Stimulated activated CD8-positive, alpha-beta memory T cell treated with anti-CD3 and anti-CD28 coated beads, Interleukin-2, amount 100 ng/mL, for 48 hours (primary cell): Measurements from ENCODE around the gene FAM89B.
"Not testable (repeated sequence)": the region's sequence is repeated elsewhere in the genome, so short reads cannot be mapped to it uniquely, and the experiment has no call there.

Source experiments
- DNase-seq, 2 donors: peaks; one replicate each; pipeline ENCODE4 v3.0.0-alpha.2; 2020; ENCODE audit warnings: low read depth in 2 of 2

FAM89B gene

GRCh38 chr11:65556470-65557279, 15.7 kb upstream of the FAM89B start:
- DNase-seq = no peak

GRCh38 chr11:65557280-65558001, 14.9 kb upstream of the FAM89B start:
- DNase-seq = no peak

- DNase-seq = no peak
Observed at GRCh38 chr11:65558002-65558929, 14.1 kb upstream of the FAM89B start, which contains the start of gene LTBP3. LTBP3 (minus strand) TSS chr11:65558359; CDS start chr11:65557959, 400 bp downstream.

- no peak for DNase-seq
Observed at GRCh38 chr11:65558930-65559509, 13.3 kb upstream of the FAM89B start.

- no peak for DNase-seq
Observed at GRCh38 chr11:65559535-65559934, 12.8 kb upstream of the FAM89B start.

- DNase-seq = no peak
Observed at GRCh38 chr11:65559951-65560537, 12.3 kb upstream of the FAM89B start.

DNA sequence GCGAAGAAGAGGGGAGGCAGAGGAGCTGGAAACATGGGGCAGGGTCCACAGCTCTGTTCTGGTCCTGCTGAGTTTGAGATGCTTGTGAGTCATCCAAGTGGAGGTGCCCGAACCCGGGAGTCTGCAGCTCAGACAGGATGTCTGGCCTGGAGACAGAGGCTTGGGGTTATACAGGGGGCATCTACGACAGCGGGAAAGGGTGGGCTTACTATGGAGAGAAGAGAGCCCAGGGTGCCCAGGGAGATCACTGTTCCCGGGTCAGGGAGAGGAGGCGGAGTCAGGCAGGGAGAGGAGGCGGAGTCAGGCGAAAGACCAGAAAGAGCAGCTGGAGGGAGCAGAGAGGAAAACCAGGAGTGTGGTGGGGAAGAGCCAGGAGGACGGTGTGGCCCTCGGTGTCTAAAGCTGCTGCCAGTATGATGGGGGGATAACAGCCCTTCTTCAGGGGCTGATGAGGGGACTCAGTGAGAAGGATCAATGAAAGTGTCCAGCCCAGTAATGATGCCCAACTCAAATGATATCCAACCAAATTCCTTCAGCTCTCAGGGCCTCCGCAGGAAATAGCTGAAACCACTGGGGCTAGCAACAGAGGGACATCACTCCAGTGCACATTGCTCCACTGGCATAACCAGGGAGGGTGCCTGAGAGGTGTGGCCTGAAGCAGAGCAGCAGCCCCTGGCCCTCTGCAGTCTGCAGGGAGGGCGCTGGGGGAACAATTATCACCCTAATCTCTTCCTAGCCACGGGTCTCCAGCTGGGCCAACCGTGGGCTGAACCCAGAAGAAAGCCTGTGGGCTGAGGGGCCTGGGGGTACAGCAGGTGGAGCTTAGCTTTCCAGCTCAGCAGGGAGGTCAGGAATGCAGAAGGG, 11.6 kb upstream of the FAM89B start:
- DNase-seq = no peak

DNA sequence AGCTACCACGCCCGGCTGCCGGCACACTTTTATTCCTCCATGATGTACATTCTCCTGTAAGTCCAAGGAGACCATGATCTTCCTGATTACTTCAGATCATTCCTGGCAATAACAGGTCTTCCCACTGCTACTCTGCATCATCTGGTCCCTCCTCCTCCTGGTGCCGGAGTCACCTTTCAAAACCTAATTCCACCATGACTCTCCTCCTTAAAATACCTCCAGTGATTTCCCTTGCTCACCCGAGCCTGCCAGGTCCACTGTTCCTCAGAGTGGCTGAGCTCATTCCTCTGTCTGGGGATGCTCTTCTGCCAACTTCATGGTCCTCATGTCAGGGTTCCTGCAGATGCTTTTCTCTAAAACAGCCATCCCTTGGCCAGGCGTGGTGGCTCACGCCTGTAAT, 10.3 kb upstream of the FAM89B start:
- DNase-seq = no peak

DNA sequence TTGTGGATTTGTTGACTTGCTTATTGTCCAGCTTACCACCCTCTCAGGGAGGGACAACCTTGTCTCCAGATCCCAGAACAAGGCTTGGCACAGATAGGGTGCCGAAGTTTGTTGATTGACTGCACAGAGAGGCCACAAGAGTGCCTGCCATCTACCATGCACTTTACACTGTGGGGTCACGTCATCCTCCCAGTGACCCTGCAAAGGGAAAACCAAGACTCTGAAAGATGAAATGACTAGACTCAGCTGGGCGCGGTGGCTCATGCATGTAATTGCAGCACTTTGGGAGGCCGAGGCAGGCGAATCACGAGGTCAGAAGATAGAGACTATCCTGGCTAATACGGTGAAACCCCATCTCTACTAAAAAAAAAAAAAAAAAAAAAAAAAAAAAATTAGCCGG, 9.6 kb upstream of the FAM89B start:
- DNase-seq = no peak

DNA sequence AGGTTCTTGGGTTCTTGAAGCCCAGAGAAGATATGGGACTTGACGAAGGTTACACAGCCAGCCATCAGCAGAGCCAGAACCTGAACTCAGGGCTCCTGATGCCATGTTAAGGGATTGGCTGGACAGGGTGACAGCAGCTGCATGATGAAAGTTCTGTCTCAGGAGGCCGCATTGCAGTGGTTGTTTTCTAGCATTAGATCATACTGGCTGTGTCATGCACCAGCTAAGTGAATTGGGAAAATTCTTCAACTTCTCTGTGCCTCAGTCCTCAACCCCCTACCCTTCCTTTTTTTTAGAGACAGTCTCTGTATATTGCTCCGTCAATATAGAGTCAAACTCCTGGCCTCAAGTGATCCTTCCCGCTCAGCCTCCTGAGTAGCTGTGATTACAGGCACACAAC, 8.7 kb upstream of the FAM89B start:
- DNase-seq = no peak

- DNase-seq = not testable (repeated sequence)
Observed at GRCh38 chr11:65564879-65565559, 7.3 kb upstream of the FAM89B start.

DNA sequence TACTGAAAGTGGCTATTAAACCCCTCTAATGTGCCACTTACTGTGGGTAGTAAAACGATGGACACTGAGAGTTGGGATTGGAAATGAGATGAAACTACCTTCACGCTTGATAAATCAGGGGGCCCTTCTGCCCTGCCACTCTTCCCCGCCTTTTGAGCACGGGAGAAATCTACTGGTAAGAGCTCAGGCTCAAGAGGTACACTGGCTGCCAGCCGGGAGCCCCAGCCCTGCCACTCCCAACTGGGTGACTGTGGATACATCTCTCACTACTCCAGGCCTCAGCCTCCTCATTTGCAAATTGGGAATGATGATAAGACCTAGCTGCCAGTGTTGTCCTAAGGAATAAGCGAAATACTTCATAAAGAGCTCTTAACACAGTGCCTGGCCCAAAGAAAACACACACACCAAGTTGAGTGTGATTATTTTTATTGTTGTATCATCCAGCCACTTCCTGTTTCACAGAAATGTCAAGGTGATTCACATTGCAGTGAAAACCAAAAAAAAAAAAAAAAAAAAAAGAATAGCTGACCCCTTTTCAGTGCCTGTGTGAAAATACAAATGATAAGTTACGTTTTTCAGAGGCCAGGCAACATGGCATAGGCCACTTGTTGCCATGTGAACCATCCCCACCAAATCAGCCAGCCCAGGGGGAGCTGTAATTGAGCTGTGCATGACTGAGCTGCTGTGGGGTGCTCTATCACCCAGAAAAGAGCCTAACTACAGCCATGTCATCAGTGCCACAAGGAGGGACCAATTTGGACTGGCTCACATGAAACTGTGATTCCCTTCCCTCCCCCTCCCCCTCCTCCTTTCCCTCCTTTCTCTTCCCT, 6.5 kb upstream of the FAM89B start:
- no peak for DNase-seq

DNA sequence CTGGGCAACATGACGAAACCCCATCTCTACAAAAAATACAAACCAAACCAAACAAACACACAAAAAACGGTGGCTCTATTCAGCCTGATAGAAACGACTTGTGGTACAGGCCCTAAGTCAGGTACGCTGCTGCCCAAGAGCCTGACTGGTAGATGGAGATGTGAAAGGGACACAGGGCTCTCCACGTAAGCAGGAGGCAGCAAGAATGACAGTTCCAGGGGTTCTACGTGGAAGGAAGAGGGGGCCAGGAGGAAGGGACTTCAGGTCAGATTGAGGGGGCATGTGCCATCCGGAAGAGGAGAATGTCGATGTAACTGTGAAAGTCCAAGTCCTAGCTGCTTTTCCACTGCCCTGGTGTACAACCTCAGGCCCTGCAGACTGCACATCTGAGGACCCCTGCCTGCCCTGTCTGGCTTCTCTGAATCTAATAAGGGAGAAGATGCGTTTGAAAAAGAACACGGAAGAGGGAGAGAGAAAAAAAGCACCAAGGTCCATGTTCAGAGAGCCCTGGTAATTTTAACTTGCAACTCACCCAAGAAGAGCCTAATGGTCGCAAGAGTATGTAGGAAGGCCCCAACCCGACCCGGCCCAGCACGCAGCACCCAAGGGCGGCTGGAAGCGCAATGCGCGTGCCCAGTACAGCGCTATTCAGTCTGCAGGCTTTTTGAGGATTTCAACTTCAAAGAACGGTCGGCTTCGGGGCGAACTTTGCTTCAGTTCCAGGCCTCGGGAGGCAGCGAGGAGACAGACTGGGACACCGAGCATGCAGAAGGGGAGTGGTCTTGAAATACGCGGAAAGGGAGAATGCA, 3.0 kb upstream of the FAM89B start:
- DNase-seq = no peak

DNA sequence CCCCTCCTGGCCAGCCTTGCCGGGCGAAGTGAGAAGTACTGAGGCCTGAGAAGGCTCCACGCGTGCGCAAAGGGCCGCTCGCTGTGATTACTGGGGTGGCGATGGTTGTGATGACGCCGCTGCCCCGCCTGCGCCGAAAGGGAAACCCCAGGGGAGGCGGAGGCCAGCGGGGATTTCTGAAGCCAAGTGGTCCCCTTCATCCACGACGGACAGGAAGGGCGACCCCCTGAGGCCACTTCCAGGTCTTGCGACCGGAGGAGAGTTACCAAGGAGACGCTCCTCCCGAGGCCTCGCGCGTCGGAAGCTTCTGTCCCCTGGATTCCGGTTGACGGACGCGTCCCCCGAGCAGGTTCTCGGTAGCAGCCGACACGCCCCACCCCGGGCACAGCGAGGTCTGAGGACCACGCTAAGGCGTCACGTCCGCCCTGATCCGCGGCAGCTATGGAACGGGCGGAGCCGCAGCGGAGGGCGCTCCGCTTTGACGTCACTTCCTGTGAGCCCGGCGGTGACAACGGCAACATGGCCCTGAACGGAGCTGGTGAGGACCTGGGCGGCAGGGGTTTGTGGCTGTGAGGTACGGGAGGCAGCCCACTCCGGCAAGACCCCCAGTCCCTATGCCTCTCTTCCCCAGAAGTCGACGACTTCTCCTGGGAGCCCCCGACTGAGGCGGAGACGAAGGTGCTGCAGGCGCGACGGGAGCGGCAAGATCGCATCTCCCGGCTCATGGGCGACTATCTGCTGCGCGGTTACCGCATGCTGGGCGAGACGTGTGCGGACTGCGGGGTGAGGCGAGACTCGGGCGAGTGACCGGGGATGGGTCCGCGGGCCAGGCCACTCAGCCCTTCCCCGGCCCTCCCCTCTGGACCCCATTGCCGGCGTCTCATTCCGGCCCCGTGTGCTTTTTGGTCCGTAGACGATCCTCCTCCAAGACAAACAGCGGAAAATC, 2.1 kb upstream of the FAM89B start, which contains the start of gene ZNRD2:
TSS of gene ZNRD2 (plus strand) at position 505 of the 946 bp plus-strand sequence. CDS start at position 520, 15 bp downstream.
- peak; percentile 98 to 99 for DNase-seq

DNA sequence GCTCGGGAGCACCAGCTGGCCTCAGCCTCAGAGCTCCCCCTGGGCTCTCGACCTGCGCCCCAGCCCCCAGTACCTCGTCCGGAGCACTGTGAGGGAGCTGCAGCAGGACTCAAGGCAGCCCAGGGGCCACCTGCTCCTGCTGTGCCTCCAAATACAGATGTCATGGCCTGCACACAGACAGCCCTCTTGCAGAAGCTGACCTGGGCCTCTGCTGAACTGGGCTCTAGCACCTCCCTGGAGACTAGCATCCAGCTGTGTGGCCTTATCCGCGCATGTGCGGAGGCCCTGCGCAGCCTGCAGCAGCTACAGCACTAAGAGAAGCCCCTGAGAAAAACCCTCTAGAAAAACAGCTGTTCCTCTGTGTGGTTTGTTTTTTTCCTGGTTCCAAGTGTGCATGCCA, 918 bp upstream of the FAM89B start:
- no peak for DNase-seq

DNA sequence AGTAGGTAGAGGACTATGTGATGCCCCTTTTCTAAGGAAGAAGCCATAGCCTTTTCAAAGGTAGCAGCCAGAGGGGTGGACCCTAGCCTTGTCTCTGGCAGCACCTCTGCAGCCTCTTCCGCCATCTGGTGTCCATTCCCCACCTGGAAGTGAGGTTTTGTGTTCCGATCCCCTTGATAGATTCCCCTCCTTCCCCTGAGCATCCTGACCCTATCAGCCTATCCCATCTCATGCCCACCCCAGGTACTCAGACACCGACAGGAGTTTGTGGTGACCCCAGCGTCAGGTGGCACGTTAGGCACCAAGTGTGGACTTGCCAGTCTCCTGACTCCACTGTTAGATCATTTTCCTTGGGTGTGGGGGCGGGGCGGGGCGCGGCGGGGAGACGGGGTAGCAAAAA, 398 bp upstream of the FAM89B start:
- no peak for DNase-seq
